ENCODE measurements around the gene DOK3.

Gene DOK3, protein sequence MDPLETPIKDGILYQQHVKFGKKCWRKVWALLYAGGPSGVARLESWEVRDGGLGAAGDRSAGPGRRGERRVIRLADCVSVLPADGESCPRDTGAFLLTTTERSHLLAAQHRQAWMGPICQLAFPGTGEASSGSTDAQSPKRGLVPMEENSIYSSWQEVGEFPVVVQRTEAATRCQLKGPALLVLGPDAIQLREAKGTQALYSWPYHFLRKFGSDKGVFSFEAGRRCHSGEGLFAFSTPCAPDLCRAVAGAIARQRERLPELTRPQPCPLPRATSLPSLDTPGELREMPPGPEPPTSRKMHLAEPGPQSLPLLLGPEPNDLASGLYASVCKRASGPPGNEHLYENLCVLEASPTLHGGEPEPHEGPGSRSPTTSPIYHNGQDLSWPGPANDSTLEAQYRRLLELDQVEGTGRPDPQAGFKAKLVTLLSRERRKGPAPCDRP

GRCh38 chr5:177509381-177509951, at the start of gene DOK3:
DOK3 (minus strand) TSS chr5:177509826; CDS start chr5:177509540, 286 bp downstream.
- no peak for DNase-seq (ENCODE audit: low read depth)

DNA sequence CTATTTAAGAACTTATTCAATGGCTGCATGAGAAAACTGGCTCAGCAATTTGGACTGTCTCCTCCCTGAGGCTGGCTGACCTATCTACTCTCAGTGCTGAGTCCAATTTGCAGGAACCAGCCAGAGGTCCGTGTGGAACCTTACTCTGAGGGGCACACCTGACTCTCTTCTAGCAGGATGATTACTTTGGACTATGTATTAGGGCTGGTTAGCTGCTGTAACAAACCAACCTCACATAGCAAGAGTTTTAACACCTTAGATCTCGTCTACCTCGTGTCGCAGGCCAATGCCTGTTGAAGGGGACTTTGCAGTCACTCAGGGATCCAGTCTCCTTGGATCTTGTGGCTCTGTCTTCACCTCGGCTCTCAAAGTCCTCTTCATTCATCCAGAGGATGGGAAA, 48.2 kb upstream of the DOK3 start:
- DNase-seq (ENCODE audit: low read depth): no peak

DNA sequence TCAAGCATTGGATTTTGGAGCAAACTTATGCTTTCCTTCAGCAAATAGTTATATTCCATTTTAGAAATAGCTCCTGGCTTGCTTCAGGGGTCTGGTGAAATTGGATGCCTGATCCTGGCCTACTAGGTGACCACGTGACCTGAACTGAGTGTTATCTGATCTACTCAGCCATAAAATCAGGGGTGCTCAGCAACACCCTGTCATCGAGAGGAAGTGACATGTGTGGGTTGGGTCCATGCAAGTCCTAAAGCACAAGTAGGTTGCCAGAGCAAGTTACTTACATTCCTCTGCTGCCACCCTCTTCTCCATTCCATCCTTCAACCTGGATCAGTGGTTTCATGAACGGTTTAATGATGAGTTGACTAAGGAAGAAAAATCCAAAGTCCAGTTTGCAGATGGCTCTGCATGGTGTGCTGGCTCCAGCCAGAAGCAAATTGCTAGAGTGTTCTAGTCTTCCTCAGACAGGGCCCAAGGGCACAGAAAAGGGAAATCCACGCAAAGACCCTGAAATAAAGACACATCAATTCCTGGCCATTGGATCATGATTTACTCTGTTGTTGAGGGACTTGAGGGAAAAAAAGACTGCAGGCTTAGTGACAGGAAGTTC, 47.5 kb upstream of the DOK3 start:
- DNase-seq (ENCODE audit: low read depth): no peak

DNA sequence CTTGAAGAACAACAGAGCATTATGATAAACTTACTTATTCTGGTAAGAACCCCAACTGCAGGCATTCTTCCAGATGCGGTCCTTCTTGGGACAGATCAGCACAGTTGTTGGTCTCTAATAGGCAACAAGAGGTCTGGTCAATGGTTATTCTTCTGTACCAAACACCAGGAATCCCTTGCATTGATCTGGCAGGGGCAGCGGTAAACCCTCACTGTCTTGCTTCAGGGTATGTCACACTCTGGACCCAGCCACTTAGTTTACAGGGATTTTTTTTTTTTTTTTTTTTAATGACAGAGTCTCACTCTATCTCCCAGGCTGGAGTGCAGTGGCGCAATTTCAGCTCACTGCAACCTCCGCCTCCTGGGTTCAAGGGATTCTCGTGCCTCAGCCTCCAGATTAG, 46.0 kb upstream of the DOK3 start:
- no peak for DNase-seq (ENCODE audit: low read depth)

- DNase-seq (ENCODE audit: low read depth): no peak
These were observed 45.6 kb upstream of the DOK3 start for GRCh38 chr5:177555228-177555627.

GRCh38 chr5:177554474-177555111, 45.0 kb upstream of the DOK3 start, which contains the start of gene FAM193B:
FAM193B (minus strand) TSS chr5:177554563; CDS start chr5:177554458, 105 bp downstream.
- peak; percentile 86 for DNase-seq (ENCODE audit: low read depth)

GRCh38 chr5:177553671-177554429, 44.2 kb upstream of the DOK3 start:
- DNase-seq (ENCODE audit: low read depth): no peak

GRCh38 chr5:177552839-177553455, 43.3 kb upstream of the DOK3 start:
- peak; percentile 18 for DNase-seq (ENCODE audit: low read depth)

DNA sequence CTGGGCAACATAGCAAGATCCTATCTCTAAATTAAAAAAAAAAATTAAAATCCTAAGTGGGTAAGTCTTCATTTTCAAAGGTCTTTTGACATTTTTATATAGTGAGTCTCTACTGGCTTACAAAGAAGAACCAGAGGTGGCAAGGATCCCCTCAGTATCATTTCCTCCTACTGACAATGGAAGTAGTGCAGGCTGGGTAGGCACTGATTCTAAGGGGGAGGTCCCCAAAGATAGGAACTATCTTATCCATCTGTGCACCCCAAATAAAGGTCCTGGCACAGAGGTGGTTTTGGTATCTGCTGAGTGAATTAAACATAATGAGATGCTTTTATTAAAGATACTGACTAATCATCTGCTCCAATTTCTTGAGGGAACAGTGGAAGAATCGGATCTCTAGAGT, 40.5 kb upstream of the DOK3 start:
- no peak for DNase-seq (ENCODE audit: low read depth)

- no peak for DNase-seq (ENCODE audit: low read depth)
These were observed 38.9 kb upstream of the DOK3 start for GRCh38 chr5:177548495-177548894.

- DNase-seq (ENCODE audit: low read depth): no peak
These were observed 38.1 kb upstream of the DOK3 start for GRCh38 chr5:177547736-177548135.

- peak; percentile 98 for DNase-seq (ENCODE audit: low read depth)
These were observed 36.7 kb upstream of the DOK3 start for GRCh38 chr5:177546258-177546741.

- peak; percentile 98 for DNase-seq (ENCODE audit: low read depth)
These were observed 36.0 kb upstream of the DOK3 start for GRCh38 chr5:177545487-177546257.

GRCh38 chr5:177542816-177543465, 33.3 kb upstream of the DOK3 start:
- DNase-seq (ENCODE audit: low read depth): no peak

DNA sequence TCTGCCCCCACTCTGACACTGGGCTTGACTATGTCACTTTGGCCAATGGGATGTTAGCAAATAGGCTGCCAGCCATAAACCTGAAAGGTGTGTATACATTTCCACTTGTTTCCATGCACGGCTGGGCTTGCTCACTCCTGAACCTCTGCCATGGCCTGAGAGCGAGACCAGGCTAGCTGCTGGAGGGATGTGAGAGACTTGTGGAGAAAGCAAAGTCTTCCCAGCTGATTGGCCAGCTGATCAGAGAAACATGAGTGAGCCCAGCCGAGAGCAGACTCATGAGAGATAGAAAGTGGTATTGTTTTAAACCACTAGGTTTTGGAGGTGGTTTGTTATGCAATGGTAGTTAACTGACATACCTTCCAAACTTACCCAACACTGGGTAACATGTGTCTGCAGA, 30.8 kb upstream of the DOK3 start:
- DNase-seq (ENCODE audit: low read depth): no peak

DNA sequence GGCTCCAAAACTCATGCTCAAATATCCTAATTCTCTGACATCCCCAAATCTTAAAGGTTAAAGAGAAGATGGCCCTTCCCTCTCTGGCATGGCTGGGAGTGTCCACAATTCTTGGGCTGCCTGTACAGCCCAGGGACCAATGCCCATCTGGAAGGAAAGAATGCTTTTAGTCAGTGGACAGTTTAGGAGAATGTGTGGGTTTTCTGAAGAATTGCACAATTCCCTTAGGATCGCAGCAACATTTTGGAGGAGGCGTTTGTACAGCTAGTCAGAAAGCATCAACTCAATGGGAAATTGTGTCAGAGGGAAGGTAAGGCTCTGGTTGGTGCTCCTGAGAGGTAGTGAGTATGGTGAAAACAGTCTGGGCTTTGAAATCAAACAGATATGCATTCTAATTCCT, 29.8 kb upstream of the DOK3 start:
- DNase-seq (ENCODE audit: low read depth): peak; percentile 93

GRCh38 chr5:177538876-177539275, 29.2 kb upstream of the DOK3 start:
- no peak for DNase-seq (ENCODE audit: low read depth)

DNA sequence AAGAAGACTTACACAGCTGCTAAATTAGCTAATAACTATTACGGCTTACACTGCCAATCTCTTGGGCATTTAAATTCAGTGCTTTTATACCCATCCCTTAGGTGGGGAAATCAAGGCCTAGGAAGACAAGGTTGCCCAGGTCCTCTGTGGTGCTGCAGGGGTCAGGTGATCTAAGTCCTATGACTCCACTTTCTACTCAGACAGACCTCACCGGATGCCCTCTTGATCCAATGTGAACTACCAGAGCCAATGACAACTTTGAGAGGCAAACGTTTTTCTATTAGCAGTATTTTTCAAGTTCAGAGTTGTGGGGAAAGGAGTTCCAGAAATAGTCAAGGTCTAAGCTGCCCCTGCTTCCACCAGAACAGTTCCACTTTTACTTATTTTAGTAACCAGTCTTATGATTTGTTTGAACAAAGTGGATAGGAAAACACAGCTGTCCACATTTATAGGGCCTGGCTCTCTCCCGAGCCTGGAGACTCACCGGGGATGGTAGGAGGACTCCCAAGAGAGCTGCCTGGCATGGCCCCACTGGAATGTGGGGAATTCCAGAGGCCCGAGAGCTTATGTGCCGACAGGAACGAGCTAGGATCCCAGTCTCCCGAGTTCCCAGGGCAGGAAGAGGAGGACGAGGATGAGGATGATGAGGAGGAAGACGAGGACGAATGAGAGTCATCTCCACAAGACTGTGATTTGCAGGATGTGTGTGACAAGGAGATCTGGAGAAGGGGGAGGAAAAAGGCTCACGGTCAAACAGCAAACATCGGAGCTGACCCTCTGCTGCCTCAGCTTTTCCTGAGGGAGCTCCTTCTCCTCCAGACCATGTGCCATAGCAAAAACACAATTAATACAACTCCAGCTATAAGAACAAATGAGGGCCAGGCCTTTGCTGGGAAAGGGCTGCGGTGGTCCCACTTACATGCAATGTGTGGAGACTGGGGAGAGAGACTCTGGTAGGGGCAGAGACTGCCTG, 28.0 kb upstream of the DOK3 start:
- peak; percentile 88 for DNase-seq (ENCODE audit: low read depth)

GRCh38 chr5:177536386-177536785, 26.8 kb upstream of the DOK3 start:
- DNase-seq (ENCODE audit: low read depth): no peak
